Ishikawa (cell line): ENCODE results near the gene ANO4.

Experiments used
- CREB1 ChIP-seq: IDR thresholded peaks from 2 replicates; pipeline ENCODE4 v1.6.1; 2012; ENCODE audit warnings: low read depth
- REST ChIP-seq: IDR thresholded peaks from 2 replicates; pipeline ENCODE4 v1.6.1; 2012; ENCODE audit warnings: low read depth, mild to moderate bottlenecking

- no peak for TF ChIP-seq CREB1
- TF ChIP-seq REST, result no peak
These were observed 119.5 kb downstream of the ANO4 start for GRCh38 chr12:100913872-100914592.
